ENCODE data around the gene BPGM. TPM values are rescaled to one million over a fixed set of nuclear protein-coding genes. Genes with fewer than 3 reads are reported as not detected.

BPGM gene
- total and polyA plus RNA-seq, 9 of the 15 experiments (the other 6 are each of a cell fraction or from before 2014, with no cell fraction given) = 14.1 to 46.1 (median 21.2) TPM

DNA sequence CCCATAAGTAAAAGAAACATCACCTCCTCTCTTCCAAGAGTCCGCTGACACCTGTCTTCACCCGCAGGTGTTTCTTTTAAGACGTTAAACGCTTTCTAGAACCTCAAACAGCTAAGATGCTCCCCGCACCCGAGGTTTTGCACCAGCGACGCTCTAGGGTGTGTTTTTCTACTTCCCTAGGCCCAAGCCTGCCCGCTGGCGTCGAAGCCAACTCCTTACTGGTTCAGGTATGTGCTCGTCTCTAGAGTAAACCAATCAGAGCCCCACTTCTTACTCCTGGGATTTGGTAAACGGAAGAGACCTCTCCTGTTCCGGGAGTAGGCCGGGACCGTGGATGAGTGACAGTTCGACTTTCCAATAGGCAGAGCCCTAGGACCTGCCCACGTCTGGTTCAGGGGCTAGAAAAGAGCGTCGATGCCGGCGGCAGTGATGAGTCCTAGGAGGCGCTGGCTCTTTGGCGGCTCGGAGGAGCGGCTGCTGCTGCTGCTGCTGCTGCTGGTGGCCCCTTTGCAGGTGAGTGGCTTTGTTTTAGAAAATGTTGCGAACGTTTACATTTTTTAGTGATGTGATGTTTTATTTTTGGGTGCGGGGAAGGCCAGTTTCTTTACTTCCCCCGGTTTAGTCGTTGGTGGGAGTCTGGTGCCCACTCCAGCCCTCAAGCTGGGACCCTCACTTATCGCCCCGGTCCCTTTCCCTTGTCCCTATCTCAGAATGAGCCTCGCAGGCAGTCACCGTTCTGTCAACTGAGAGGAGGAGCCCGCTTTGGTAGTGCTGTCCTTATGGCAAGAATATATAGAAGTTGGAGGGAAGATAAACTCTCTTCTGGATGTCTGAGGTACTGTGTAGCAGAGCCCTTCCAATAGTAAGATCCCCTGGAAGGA, at the start of gene BPGM (continued):
- TF ChIP-seq, protein P1, sequence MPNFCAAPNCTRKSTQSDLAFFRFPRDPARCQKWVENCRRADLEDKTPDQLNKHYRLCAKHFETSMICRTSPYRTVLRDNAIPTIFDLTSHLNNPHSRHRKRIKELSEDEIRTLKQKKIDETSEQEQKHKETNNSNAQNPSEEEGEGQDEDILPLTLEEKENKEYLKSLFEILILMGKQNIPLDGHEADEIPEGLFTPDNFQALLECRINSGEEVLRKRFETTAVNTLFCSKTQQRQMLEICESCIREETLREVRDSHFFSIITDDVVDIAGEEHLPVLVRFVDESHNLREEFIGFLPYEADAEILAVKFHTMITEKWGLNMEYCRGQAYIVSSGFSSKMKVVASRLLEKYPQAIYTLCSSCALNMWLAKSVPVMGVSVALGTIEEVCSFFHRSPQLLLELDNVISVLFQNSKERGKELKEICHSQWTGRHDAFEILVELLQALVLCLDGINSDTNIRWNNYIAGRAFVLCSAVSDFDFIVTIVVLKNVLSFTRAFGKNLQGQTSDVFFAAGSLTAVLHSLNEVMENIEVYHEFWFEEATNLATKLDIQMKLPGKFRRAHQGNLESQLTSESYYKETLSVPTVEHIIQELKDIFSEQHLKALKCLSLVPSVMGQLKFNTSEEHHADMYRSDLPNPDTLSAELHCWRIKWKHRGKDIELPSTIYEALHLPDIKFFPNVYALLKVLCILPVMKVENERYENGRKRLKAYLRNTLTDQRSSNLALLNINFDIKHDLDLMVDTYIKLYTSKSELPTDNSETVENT (CRISPR knock-in tag; IDR thresholded peaks at IDR 0.05) = peak; percentile 96
- TF ChIP-seq IFI16 (CRISPR knock-in tag; IDR thresholded peaks at IDR 0.05) = no peak
- TF ChIP-seq TGIF2 (CRISPR knock-in tag; IDR thresholded peaks at IDR 0.05) = no peak
- peak; percentile 56; the same call in 1 of the 2 replicates for TF ChIP-seq ARID1B (IDR thresholded peaks at IDR 0.05)
- no peak for TF ChIP-seq PRPF4 (IDR thresholded peaks at IDR 0.05; ENCODE audit: insufficient read depth, low read depth, low read length, poor library complexity, severe bottlenecking)
- no peak; the same call in none of the 2 replicates for TF ChIP-seq EP300 (IDR thresholded peaks at IDR 0.05; ENCODE audit: low read length)
- no peak for TF ChIP-seq ZNF143 (CRISPR knock-in tag; IDR thresholded peaks at IDR 0.05)
- TF ChIP-seq MEF2D (tag; conservative IDR thresholded peaks at IDR 0.05; ENCODE audit: low read depth) = no peak
- TF ChIP-seq, protein P2, sequence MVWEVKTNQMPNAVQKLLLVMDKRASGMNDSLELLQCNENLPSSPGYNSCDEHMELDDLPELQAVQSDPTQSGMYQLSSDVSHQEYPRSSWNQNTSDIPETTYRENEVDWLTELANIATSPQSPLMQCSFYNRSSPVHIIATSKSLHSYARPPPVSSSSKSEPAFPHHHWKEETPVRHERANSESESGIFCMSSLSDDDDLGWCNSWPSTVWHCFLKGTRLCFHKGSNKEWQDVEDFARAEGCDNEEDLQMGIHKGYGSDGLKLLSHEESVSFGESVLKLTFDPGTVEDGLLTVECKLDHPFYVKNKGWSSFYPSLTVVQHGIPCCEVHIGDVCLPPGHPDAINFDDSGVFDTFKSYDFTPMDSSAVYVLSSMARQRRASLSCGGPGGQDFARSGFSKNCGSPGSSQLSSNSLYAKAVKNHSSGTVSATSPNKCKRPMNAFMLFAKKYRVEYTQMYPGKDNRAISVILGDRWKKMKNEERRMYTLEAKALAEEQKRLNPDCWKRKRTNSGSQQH (CRISPR knock-in tag; IDR thresholded peaks at IDR 0.05) = no peak
- no peak for TF ChIP-seq HDGF (IDR thresholded peaks at IDR 0.05)
- TF ChIP-seq, protein P3, sequence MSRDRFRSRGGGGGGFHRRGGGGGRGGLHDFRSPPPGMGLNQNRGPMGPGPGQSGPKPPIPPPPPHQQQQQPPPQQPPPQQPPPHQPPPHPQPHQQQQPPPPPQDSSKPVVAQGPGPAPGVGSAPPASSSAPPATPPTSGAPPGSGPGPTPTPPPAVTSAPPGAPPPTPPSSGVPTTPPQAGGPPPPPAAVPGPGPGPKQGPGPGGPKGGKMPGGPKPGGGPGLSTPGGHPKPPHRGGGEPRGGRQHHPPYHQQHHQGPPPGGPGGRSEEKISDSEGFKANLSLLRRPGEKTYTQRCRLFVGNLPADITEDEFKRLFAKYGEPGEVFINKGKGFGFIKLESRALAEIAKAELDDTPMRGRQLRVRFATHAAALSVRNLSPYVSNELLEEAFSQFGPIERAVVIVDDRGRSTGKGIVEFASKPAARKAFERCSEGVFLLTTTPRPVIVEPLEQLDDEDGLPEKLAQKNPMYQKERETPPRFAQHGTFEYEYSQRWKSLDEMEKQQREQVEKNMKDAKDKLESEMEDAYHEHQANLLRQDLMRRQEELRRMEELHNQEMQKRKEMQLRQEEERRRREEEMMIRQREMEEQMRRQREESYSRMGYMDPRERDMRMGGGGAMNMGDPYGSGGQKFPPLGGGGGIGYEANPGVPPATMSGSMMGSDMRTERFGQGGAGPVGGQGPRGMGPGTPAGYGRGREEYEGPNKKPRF (IDR thresholded peaks at IDR 0.05; ENCODE audit: low read depth, low read length) = no peak
- no peak for TF ChIP-seq TEAD2 (tag; IDR thresholded peaks at IDR 0.05)
- TF ChIP-seq NFE2L1 (tag; IDR thresholded peaks at IDR 0.05; ENCODE audit: borderline replicate concordance, low read depth) = no peak
- TF ChIP-seq ZNF766 (CRISPR knock-in tag; conservative IDR thresholded peaks at IDR 0.05) = peak; percentile 83; the same call in 1 of the 2 replicates
- TF ChIP-seq, protein P4, sequence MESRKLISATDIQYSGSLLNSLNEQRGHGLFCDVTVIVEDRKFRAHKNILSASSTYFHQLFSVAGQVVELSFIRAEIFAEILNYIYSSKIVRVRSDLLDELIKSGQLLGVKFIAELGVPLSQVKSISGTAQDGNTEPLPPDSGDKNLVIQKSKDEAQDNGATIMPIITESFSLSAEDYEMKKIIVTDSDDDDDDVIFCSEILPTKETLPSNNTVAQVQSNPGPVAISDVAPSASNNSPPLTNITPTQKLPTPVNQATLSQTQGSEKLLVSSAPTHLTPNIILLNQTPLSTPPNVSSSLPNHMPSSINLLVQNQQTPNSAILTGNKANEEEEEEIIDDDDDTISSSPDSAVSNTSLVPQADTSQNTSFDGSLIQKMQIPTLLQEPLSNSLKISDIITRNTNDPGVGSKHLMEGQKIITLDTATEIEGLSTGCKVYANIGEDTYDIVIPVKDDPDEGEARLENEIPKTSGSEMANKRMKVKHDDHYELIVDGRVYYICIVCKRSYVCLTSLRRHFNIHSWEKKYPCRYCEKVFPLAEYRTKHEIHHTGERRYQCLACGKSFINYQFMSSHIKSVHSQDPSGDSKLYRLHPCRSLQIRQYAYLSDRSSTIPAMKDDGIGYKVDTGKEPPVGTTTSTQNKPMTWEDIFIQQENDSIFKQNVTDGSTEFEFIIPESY (CRISPR knock-in tag; IDR thresholded peaks at IDR 0.05) = no peak
- no peak for TF ChIP-seq NR2C2 (CRISPR knock-in tag; IDR thresholded peaks at IDR 0.05)
- TF ChIP-seq NR2C2 (tag; IDR thresholded peaks at IDR 0.05) = peak; percentile 93
- TF ChIP-seq ZBTB17 (CRISPR knock-in tag; IDR thresholded peaks at IDR 0.05) = peak; percentile 96
- TF ChIP-seq NR4A1 (CRISPR knock-in tag; IDR thresholded peaks at IDR 0.05) = no peak
- TF ChIP-seq NR4A1 (tag; IDR thresholded peaks at IDR 0.05) = no peak
- no peak for TF ChIP-seq KAT8 (IDR thresholded peaks at IDR 0.05; ENCODE audit: low read depth)

Data from K562 (cell line).